Activated CD4-positive, alpha-beta T cell treated with anti-CD3 and anti-CD28 coated beads, Interleukin-2, amount 50 U/mL, for 4 hours (primary cell): ENCODE results near the gene KCNJ1.
A peak's percentile ranks its signal among the peaks of the same experiment; 100 is the strongest.

ENCODE experiments used
- DNase-seq, 2 experiments: peaks; one replicate each; pipeline ENCODE4 v3.0.0-alpha.2; 2020

Gene KCNJ1

GRCh38 chr11:128881221-128881620, 14.1 kb upstream of the KCNJ1 start:
- no peak for DNase-seq

GRCh38 chr11:128879817-128880216, 12.7 kb upstream of the KCNJ1 start:
- no peak for DNase-seq

- no peak for DNase-seq
These were observed 11.4 kb upstream of the KCNJ1 start for GRCh38 chr11:128878455-128878854.

GRCh38 chr11:128877726-128878125, 10.6 kb upstream of the KCNJ1 start:
- no peak for DNase-seq

GRCh38 chr11:128876133-128876650, 9.1 kb upstream of the KCNJ1 start:
- DNase-seq, result no peak

- no peak for DNase-seq
These were observed 7.3 kb upstream of the KCNJ1 start for GRCh38 chr11:128874427-128874826.

- no peak for DNase-seq
These were observed 5.5 kb upstream of the KCNJ1 start for GRCh38 chr11:128872594-128872993.

GRCh38 chr11:128872094-128872493, 5.0 kb upstream of the KCNJ1 start:
- no peak for DNase-seq

GRCh38 chr11:128871168-128871610, 4.1 kb upstream of the KCNJ1 start:
- DNase-seq, result no peak

- DNase-seq, result no peak
These were observed 2.0 kb upstream of the KCNJ1 start for GRCh38 chr11:128868841-128869671.

- DNase-seq, result no peak
These were observed 1.6 kb downstream of the KCNJ1 start for GRCh38 chr11:128865490-128865889.

- DNase-seq, result no peak
These were observed 4.0 kb downstream of the KCNJ1 start for GRCh38 chr11:128862908-128863660.

- no peak for DNase-seq
These were observed 4.7 kb downstream of the KCNJ1 start for GRCh38 chr11:128862406-128862805.

GRCh38 chr11:128860571-128861361, 6.3 kb downstream of the KCNJ1 start:
- no peak for DNase-seq

- DNase-seq, result peak; percentile 72
These were observed 7.3 kb downstream of the KCNJ1 start for GRCh38 chr11:128859563-128860441.

- DNase-seq, result no peak
These were observed 9.8 kb downstream of the KCNJ1 start for GRCh38 chr11:128857341-128857740.

- no peak for DNase-seq
These were observed 10.9 kb downstream of the KCNJ1 start for GRCh38 chr11:128856241-128856640.

GRCh38 chr11:128854841-128855240, 12.3 kb downstream of the KCNJ1 start:
- DNase-seq, result no peak

- DNase-seq, result no peak
These were observed 13.5 kb downstream of the KCNJ1 start for GRCh38 chr11:128853559-128853958.

GRCh38 chr11:128852327-128853023, 14.6 kb downstream of the KCNJ1 start:
- DNase-seq, result no peak

- DNase-seq, result peak; percentile 52 to 60
These were observed 18.2 kb downstream of the KCNJ1 start for GRCh38 chr11:128848815-128849455.
